ENCODE results near the gene RNF19B.

RNF19B gene

GRCh38 chr1:32965251-32965747 is 690 bp upstream of the RNF19B start:
- DNase-seq: no peak

- peak; percentile 45 for DNase-seq
Measured at GRCh38 chr1:32963746-32964460, 706 bp downstream of the RNF19B start.

DNA sequence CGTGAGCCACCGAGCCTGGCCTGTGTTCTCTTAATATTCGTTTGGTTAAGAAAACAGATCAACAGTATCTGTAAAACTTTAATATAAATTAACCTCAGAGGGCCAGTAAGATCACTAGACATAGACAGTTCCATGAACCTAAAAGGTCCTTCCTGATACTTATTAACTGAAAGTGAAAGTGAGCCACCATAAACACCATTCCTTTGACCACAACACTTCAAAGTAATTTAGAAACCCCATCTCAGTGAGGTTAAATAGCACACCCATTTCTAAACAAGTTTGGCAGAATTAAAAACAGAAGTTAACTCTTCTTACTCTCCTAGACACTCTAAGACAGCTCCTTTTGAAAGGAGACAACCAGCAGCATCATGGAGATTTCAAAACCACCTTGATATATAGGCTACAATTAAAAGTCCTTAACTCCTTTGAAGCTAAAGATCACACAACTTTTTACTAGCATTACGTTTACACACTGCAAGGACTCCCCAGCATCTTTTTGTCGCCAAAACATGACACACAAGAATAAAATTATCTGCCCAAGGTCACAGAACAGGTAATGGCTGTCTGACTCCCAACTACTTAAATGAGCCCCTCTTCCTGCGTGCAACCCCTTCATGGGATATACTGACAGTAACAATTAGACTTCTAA is 2.2 kb downstream of the RNF19B start:
- DNase-seq: no peak

DNA sequence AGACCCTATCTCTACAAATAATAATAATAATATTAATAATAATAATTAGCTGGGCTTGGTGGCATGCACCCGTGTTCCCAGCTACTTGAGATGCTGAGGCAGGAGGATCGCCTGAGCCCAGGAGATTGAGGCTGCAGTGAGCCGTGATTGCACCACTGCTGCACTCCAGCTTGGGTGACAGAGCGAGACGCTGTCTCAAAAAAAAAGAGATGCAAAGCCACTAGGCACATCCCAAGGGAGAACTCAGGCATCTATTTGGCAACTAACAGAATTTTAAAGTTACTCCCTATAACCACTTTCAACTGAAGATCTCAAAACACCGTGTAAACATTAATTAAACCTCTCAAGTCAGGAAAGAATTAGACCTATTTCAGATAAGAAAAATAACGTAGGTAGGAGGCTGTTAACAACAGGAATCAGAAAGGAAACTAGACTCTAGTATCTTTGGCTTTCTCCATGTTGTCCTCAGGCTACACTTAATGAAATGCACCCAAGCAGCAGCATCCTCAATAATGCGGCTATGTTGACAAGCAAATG is 3.7 kb downstream of the RNF19B start:
- no peak for DNase-seq

DNA sequence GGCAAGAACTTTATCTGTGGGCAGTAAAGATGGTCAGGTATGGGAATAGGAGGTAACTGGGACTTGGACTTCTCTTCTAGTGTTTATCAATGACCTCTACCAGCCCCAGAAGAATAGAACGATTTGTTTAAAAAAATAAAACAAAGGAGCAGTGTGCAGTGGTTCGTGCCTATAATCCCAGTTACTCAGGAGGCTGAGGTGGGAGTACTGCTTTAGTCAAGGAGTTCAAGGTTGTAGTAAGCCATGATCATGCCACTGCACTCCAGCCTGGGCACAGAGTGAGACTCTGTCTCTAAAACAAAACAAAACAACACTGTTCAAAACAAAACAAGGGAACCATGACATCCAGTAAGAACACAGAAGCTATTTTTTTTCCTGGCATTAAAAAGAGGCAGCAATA is 4.3 kb downstream of the RNF19B start:
- no peak for DNase-seq

DNA sequence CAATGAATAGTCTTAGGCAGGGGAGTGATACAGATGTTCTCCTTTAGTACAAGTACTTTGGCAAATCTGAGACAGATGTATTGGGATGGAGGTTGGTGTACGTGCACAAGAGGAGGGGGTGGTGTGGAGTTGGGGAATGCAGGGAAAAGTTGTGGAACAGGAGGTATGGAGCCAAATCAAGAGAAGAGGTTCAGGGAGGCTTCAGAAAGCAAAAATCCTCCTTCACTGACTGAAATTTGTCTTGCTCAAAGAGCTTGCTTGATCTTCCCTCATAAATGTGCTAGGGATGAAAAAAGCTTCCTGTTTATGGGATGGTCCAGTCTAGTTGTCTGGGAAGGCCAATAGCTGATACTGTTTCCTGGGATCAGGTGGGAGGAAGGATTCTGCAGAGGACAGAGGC is 5.8 kb downstream of the RNF19B start:
- DNase-seq: no peak

- no peak for DNase-seq
Measured at GRCh38 chr1:32957017-32957416, 7.6 kb downstream of the RNF19B start.

- no peak for DNase-seq
Measured at GRCh38 chr1:32954168-32954567, 10.4 kb downstream of the RNF19B start.

GRCh38 chr1:32953495-32953894 is 11.1 kb downstream of the RNF19B start:
- no peak for DNase-seq

DNA sequence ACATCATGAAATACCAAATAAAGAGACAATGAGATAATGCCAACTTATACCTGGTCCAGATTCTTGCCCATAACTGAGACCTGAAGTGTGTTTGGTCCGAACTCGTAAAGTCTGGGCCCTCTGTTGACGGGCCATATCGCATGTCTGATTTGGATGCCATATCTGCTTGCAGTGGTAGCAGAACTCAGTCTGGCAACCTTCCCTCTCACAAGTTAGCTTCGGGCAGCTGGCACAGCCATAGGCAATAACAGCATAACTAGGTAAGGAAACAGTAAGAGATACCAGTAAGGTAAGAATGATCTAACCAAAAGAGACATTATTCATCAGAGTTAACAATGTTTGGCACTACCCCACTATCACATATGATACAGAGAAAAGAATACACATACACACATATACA is 15.1 kb downstream of the RNF19B start:
- DNase-seq: no peak

DNA sequence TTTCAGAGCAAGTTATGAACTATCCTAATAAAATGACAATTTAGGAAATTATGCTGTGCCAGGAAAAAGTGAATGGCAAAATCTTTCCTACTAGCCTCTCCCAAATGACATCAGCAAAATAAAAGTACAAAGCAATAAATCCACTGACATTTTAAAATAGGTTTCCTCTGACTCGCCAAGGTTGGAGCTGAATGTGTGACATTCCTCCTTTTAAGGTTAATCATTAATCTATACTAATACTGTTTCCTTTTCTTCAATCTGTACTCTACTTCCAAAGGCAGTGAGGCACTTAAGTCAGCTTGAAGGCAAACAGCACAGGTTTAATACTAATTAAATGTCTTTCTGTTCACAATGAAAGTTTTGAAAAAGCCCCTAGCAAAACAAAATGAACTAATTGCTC is 15.7 kb downstream of the RNF19B start:
- DNase-seq: no peak

DNA sequence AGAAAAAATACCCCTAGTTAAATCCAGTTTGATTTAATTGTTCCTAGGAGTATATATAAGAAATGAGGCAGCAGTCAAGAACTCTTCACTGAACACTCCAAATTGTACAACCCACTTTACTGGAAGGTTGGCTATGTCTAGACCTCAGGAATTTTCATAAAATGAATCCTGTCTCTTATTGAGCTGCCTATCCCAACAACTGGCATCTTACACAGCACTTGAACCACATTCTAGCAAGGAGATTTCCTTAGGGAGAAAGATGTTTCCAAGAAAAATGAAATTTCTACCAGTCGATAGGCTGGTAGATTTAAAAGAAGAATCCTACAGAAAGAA is 16.3 kb downstream of the RNF19B start:
- no peak for DNase-seq

DNA sequence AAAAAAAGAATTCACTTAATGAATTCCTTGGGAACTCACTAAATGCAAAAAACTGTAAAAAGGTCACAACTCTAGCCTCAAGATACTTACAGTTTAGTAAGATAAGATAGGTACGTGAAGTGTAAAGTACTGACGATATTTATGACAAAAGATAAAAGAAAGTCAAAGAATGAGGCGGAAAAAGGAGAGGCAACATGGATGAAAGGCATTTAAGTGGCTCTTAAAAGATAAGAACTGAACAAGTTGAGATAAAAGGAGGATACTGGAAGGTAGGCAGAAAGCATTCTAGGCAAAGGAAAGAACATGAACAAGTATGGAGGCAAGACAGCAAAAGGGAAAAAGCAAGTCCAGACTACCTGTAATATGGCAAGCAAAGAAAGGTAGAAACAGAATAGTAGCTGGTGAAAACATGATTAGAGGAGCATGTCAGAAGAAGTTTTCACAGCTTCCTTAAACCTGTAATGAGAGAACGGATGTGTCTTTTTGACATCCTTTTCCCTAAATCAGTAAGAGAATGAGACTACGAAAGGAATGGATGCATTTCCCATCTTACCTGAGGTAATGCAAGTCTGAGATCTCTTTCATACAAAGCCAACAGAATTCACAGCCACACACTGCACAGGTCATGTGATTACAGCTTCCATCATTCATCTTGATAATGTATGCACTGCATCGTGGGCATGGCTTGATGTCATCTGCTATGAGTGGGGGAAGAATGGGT is 16.8 kb downstream of the RNF19B start:
- DNase-seq: no peak

- DNase-seq: no peak
Measured at GRCh38 chr1:32946413-32946812, 18.2 kb downstream of the RNF19B start.

GRCh38 chr1:32944180-32944579 is 20.4 kb downstream of the RNF19B start:
- no peak for DNase-seq

DNA sequence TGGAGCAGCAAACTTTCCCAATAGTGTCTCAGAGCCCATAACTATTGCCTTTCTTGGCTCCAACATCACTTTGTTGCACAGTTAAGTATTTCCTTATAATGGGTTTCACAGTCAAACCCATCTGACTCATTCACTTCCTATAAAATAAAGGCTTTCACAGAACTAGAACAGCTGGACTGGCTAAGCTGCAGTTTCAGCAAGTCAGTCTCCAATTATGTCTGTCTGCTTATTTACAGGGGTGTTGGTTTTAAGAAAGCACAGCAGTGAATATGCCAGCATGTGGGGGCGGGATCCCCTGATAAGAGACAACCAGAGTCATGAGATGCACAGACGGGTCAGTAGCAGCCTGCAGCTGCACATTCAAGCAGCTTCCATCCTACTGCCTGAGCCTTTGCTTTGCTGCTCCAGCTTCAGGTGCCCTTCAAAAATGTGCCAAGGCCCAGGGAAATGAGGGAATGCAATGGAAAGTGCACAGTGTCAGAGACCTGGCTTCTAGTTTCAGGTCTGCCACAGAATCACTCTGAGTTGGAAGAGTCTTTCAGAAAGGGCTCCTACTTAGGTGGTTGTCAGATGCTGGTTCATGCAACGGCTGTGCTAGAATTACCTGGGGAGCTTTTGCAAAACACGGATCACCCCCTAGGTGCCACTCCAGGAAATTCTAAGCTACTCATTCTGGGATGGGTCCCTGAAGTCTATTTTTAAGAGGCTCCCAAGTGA is 24.8 kb downstream of the RNF19B start:
- no peak for DNase-seq

DNA sequence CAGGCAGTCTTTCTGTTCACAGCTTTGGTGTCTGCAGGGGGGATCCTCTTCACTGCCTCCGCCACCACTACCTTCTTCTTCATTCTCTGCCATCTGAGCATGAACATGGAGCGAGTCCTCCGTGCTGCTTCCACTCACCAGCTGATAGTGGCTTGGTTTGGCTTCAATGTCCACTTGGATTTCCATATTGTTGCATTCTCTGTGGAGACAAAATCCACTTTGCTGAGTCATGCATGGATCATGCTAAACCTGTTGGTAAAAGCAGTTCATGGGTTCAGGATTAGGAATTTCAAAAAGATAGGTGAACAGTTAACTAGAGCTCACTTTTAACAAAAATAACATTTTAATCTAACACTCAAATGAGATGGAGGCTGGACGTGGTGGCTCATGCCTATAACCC is 27.5 kb downstream of the RNF19B start:
- no peak for DNase-seq

DNA sequence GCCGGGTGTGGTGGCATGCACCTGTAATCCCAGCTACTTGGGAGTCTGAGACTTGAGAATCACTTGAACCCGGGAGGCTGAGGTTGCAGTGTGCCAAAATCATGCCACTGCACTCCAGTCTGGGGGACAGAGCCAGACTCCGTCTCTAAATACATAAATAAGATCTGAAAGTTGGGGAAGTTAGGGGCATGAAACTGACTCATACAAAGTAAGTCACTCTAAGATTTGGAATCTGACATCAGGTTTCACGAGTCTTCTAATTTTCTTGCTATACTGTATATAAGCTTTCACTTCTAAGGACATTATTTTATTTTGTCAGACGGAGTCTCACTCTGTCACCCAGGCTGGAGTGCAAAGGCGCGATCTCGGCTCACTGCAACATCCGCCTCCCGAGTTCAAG is 30.1 kb downstream of the RNF19B start:
- DNase-seq: no peak

DNA sequence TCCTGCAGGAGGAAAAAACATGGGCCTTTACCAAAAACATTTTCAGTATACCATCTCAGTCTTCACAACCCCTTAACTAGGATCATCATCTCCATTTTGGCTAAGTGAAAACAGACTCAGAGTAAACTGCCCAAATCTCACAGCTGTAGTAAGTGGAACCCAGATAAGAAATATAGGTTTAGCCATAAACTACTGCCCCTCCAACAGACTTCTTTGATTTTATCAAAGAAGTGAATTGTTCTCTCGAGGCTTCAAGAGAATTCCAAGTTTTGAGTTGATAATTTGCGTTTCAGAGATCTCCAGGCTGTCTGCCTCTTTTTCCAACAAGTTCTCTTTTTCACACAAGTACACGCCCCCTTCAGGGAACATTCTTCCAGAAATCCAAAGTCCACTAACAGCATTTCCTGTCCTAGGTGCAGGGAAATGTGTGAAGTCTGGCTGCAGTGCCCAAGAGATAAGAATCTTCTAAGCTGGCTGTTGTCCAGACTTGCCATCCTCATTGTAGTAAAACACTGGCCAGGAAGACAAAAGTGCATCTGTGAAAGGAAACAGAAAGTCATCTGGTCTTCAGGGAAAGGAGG is 30.8 kb downstream of the RNF19B start:
- no peak for DNase-seq

DNA sequence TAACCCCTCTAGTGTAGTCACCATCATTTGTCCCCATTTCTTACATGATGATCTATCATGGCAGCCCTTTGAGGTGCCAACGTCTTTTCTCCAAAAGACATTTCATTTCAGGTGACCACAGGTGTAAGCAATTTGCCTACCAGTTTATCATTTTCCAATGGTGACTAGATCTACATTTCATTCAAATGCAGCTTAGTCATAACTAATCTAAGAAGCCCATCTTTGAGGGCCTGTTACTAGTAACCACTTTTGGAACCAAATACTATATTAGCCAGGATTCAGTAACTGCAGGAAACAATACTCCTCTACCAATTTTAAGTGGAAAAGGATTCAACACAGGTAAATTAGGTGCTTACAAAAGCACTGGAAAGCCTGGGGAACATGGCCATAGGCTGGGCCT is 32.8 kb downstream of the RNF19B start:
- no peak for DNase-seq

GRCh38 chr1:32929366-32929765 is 35.2 kb downstream of the RNF19B start:
- DNase-seq: no peak

GRCh38 chr1:32928715-32929114 is 35.9 kb downstream of the RNF19B start:
- no peak for DNase-seq

DNA sequence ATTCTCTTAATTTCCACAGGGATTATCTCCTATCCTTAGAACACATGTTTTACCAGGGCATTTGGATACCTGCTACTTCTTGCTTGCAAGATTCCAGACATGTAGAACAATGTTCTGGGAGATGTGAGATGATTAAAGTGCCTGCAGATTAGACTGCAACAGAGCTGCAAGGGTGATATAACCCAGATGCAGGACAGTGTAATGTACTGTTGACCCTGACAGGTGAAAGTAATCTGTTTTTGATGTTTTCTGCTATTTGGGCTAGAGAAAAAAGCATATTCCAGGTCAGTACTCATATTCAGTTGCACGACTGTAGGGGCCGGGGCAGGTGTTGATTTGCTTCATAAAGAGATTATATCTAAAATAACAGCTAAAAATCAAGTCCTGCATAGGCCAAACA is 36.3 kb downstream of the RNF19B start:
- no peak for DNase-seq
